SK-N-SH treated with all-trans-retinoic acid at 6 μM for 48 hours (cell line): ENCODE data around the gene GRIP1.

Experiments used
- ATAC-seq: fragments of 200-7000 bp; cut with Tn5 transposase; 3 replicates; pipeline ENCODE4 v1.9.1; 2020; ENCODE audit warnings: mild to moderate bottlenecking, moderate library complexity
- ARNTL ChIP-seq: fragments of 450-650 bp; formaldehyde crosslinking; IDR thresholded peaks from 2 replicates; pipeline ENCODE4 v1.5.0; 2020; ENCODE audit warnings: low read depth, mild to moderate bottlenecking, moderate library complexity, borderline replicate concordance
- BACH2 ChIP-seq: fragments of 250-450 bp; sonication (Bioruptor Pico); IDR thresholded peaks from 2 replicates; pipeline ENCODE4 v1.9.0; 2021; ENCODE audit warnings: mild to moderate bottlenecking, borderline replicate concordance
- CSDC2 ChIP-seq: fragments of 250-450 bp; sonication (Bioruptor Pico); IDR thresholded peaks from 2 replicates; pipeline ENCODE4 v1.5.0; 2020; ENCODE audit warnings: mild to moderate bottlenecking, moderate library complexity
- CSRNP3 ChIP-seq: fragments of 250-450 bp; sonication (Bioruptor Pico); IDR thresholded peaks from 2 replicates; pipeline ENCODE4 v1.5.1; 2021; ENCODE audit warnings: mild to moderate bottlenecking, moderate library complexity
- ESRRG ChIP-seq: fragments of 250-450 bp; sonication (Bioruptor Pico); IDR thresholded peaks from 2 replicates; pipeline ENCODE4 v1.6.1; 2021; ENCODE audit warnings: mild to moderate bottlenecking
- GLIS3 ChIP-seq: fragments of 250-450 bp; sonication (Bioruptor Pico); IDR thresholded peaks from 2 replicates; pipeline ENCODE4 v1.5.0; 2020; ENCODE audit warnings: mild to moderate bottlenecking, moderate library complexity
- ISL1 ChIP-seq: fragments of 250-450 bp; sonication (Bioruptor Pico); IDR thresholded peaks from 2 replicates; pipeline ENCODE4 v2.1.2; 2022; ENCODE audit warnings: mild to moderate bottlenecking, moderate library complexity
- OSR1 ChIP-seq: fragments of 250-450 bp; sonication (Bioruptor Pico); IDR thresholded peaks from 2 replicates; pipeline ENCODE4 v1.8.0; 2022; ENCODE audit warnings: moderate library complexity, mild to moderate bottlenecking, inconsistent platforms
- PATZ1 ChIP-seq: fragments of 250-450 bp; sonication (Bioruptor Pico); IDR thresholded peaks from 2 replicates; pipeline ENCODE4 v1.8.0; 2020; ENCODE audit warnings: mild to moderate bottlenecking, moderate library complexity, borderline replicate concordance
- POU6F1 ChIP-seq: fragments of 250-450 bp; sonication (Bioruptor Pico); IDR thresholded peaks from 2 replicates; pipeline ENCODE4 v1.8.0; 2021; ENCODE audit warnings: low read depth, mild to moderate bottlenecking, moderate library complexity, borderline replicate concordance
- RARB ChIP-seq: fragments of 250-450 bp; sonication (Bioruptor Pico); IDR thresholded peaks from 2 replicates; pipeline ENCODE4 v1.8.0; 2021; ENCODE audit warnings: mild to moderate bottlenecking, moderate library complexity
- SNAI2 ChIP-seq: fragments of 250-450 bp; sonication (Bioruptor Pico); IDR thresholded peaks from 2 replicates; pipeline ENCODE4 v1.5.0; 2020; ENCODE audit warnings: mild to moderate bottlenecking, moderate library complexity
- TCF4 ChIP-seq: fragments of 250-450 bp; sonication (Bioruptor Pico); IDR thresholded peaks from 2 replicates; pipeline ENCODE4 v1.8.0; 2021; ENCODE audit warnings: mild to moderate bottlenecking, moderate library complexity, borderline replicate concordance
- TOX ChIP-seq: fragments of 250-450 bp; sonication (Bioruptor Pico); IDR thresholded peaks from 2 replicates; pipeline ENCODE4 v1.8.0; 2021; ENCODE audit warnings: mild to moderate bottlenecking, moderate library complexity, borderline replicate concordance
- TSHZ2 ChIP-seq: fragments of 250-450 bp; sonication (Bioruptor Pico); IDR thresholded peaks from 2 replicates; pipeline ENCODE4 v1.5.0; 2020; ENCODE audit warnings: mild to moderate bottlenecking, moderate library complexity
- ZC3H10 ChIP-seq: fragments of 250-450 bp; sonication (Bioruptor Pico); IDR thresholded peaks from 2 replicates; pipeline ENCODE4 v1.5.1; 2021; ENCODE audit warnings: mild to moderate bottlenecking, moderate library complexity
- ZFP3 ChIP-seq: fragments of 250-450 bp; sonication (Bioruptor Pico); IDR thresholded peaks from 2 replicates; pipeline ENCODE4 v1.5.0; 2020; ENCODE audit warnings: mild to moderate bottlenecking, moderate library complexity
- ZFP30 ChIP-seq: fragments of 450-650 bp; formaldehyde crosslinking; IDR thresholded peaks from 2 replicates; pipeline ENCODE4 v1.5.0; 2022; ENCODE audit warnings: mild to moderate bottlenecking, moderate library complexity
- ZNF565 ChIP-seq: fragments of 450-650 bp; formaldehyde crosslinking; conservative IDR thresholded peaks from 2 replicates; pipeline ENCODE4 v1.5.0; 2020; ENCODE audit warnings: low read depth, mild to moderate bottlenecking, moderate library complexity
- ZNF70 ChIP-seq: fragments of 450-650 bp; formaldehyde crosslinking; IDR thresholded peaks from 2 replicates; pipeline ENCODE4 v1.5.0; 2020; ENCODE audit warnings: mild to moderate bottlenecking, moderate library complexity
- ZNF8 ChIP-seq: fragments of 450-650 bp; formaldehyde crosslinking; IDR thresholded peaks from 2 replicates; pipeline ENCODE4 v1.5.0; 2020; ENCODE audit warnings: mild to moderate bottlenecking, moderate library complexity
- TF ChIP-seq, protein P1 (sequence below): fragments of 250-450 bp; sonication (Bioruptor Pico); IDR thresholded peaks from 2 replicates; pipeline ENCODE4 v1.5.1; 2020; ENCODE audit warnings: low read depth, mild to moderate bottlenecking, moderate library complexity

Gene GRIP1

GRCh38 chr12:66725031-66725430 lies 46.2 kb upstream of the GRIP1 start:
- no peak for ATAC-seq
- TF ChIP-seq, protein P1, sequence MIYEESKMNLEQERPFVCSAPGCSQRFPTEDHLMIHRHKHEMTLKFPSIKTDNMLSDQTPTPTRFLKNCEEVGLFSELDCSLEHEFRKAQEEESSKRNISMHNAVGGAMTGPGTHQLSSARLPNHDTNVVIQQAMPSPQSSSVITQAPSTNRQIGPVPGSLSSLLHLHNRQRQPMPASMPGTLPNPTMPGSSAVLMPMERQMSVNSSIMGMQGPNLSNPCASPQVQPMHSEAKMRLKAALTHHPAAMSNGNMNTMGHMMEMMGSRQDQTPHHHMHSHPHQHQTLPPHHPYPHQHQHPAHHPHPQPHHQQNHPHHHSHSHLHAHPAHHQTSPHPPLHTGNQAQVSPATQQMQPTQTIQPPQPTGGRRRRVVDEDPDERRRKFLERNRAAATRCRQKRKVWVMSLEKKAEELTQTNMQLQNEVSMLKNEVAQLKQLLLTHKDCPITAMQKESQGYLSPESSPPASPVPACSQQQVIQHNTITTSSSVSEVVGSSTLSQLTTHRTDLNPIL (CRISPR knock-in tag) = no peak
- TF ChIP-seq CSDC2 (CRISPR knock-in tag) (no peak), ZNF70 (CRISPR knock-in tag) (no peak), RARB (no peak), ZFP30 (CRISPR knock-in tag) (no peak), OSR1 (no peak), SNAI2 (CRISPR knock-in tag) (no peak)
- TF ChIP-seq, all 23 proteins: peak for 0

- no peak for ATAC-seq
- no peak for TF ChIP-seq TOX (CRISPR knock-in tag)
- no peak for TF ChIP-seq ESRRG
- no peak for TF ChIP-seq POU6F1
- no peak for TF ChIP-seq TCF4
- TF ChIP-seq GLIS3 (CRISPR knock-in tag) = no peak
- TF ChIP-seq SNAI2 (CRISPR knock-in tag) = no peak
- no peak for TF ChIP-seq OSR1
- no peak for TF ChIP-seq ZNF565
- TF ChIP-seq CSDC2 (CRISPR knock-in tag) = no peak
- TF ChIP-seq ZNF70 (CRISPR knock-in tag) = no peak
- TF ChIP-seq ZFP3 = no peak
- TF ChIP-seq PATZ1 (CRISPR knock-in tag) = no peak
- TF ChIP-seq TSHZ2 (CRISPR knock-in tag) = no peak
- TF ChIP-seq, protein P1 (CRISPR knock-in tag) = no peak
Observed at GRCh38 chr12:66724616-66725015, 45.7 kb upstream of the GRIP1 start.

- ATAC-seq = no peak
- no peak for TF ChIP-seq GLIS3 (CRISPR knock-in tag)
- TF ChIP-seq TCF4 = no peak
- TF ChIP-seq ZNF70 (CRISPR knock-in tag) = no peak
Observed at GRCh38 chr12:66724026-66724425, 45.1 kb upstream of the GRIP1 start.

DNA sequence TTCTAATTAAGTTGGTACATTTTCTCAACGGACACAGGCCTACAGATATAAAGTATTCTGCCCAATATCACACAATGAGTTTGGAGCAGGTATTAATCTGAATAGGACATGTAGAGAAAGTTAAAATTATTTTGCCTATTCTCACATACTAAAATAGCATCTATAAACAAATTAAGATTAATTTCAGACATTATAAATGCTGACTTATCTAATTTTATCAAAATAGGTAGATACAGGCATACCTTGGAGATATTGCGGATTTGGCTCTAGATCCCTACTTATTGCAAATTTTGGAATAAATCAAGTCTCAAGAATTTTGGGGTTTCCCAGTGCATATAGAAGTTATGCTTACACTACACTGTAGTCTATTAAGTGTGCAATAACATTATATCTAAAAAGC lies 41.0 kb upstream of the GRIP1 start:
- no peak for TF ChIP-seq CSRNP3 (CRISPR knock-in tag)
- TF ChIP-seq CSDC2 (CRISPR knock-in tag) = no peak
- no peak for TF ChIP-seq TCF4
- no peak for TF ChIP-seq RARB
- TF ChIP-seq ZFP3 = no peak
- no peak for TF ChIP-seq ARNTL (CRISPR knock-in tag)
- TF ChIP-seq ISL1 (CRISPR knock-in tag) = no peak
- TF ChIP-seq BACH2 (CRISPR knock-in tag) = no peak
- TF ChIP-seq ZNF8 = no peak
- TF ChIP-seq ZNF565 = no peak
- TF ChIP-seq SNAI2 (CRISPR knock-in tag) = no peak
- no peak for TF ChIP-seq ZNF70 (CRISPR knock-in tag)
- TF ChIP-seq GLIS3 (CRISPR knock-in tag) = no peak
- no peak for TF ChIP-seq OSR1
- TF ChIP-seq TSHZ2 (CRISPR knock-in tag) = no peak
- TF ChIP-seq ZC3H10 = no peak
- ATAC-seq = no peak
